Amygdala (tissue), 56 donors: Measurements from ENCODE around the gene DARS2.
"Not testable (repeated sequence)": the region's sequence is repeated elsewhere in the genome, so short reads cannot be mapped to it uniquely, and the experiment has no call there.

ENCODE experiments used
- DNase-seq, 56 donors: peaks; one replicate each; lab custom pipeline; 2025; lab: John Stamatoyannopoulos, UW

Gene DARS2

GRCh38 chr1:173860065-173860464 is 35.6 kb downstream of the DARS2 start:
- DNase-seq = no peak

GRCh38 chr1:173861731-173862145 is 37.3 kb downstream of the DARS2 start:
- no peak for DNase-seq

- DNase-seq = not testable (repeated sequence)
Measured at GRCh38 chr1:173862146-173862768, 37.8 kb downstream of the DARS2 start.

- no peak for DNase-seq
Measured at GRCh38 chr1:173862769-173863223, 38.3 kb downstream of the DARS2 start.

- DNase-seq = no peak
Measured at GRCh38 chr1:173863224-173864161, 39.0 kb downstream of the DARS2 start.

- no peak for DNase-seq
Measured at GRCh38 chr1:173864179-173864867, 39.9 kb downstream of the DARS2 start.

GRCh38 chr1:173865468-173866164 is 41.1 kb downstream of the DARS2 start:
- no peak for DNase-seq

- no peak for DNase-seq
Measured at GRCh38 chr1:173866413-173867115, 42.1 kb downstream of the DARS2 start.

- DNase-seq = peak in 12 of 56 donors; percentile 24 to 63 (median 54)
Measured at GRCh38 chr1:173867141-173867752, 42.8 kb downstream of the DARS2 start.

- peak; percentile 76 to 99 (median 98) for DNase-seq
Measured at GRCh38 chr1:173867753-173868265, 43.3 kb downstream of the DARS2 start, which contains the start of gene GAS5. TSS of gene GAS5 (minus strand) at chr1:173867989.

GRCh38 chr1:173868266-173869020 is 44.0 kb downstream of the DARS2 start, which contains the start of gene ZBTB37:
TSS of gene ZBTB37 (plus strand) at chr1:173868380. CDS start at chr1:173870226, 1,846 bp downstream.
- peak in 34 of 56 donors; percentile 49 to 94 (median 76) for DNase-seq

GRCh38 chr1:173869021-173869359 is 44.5 kb downstream of the DARS2 start:
- no peak for DNase-seq

- peak in 32 of 56 donors; percentile 0 to 62 (median 26) for DNase-seq
Measured at GRCh38 chr1:173870252-173871075, 46.0 kb downstream of the DARS2 start.

- DNase-seq = no peak
Measured at GRCh38 chr1:173871091-173871490, 46.6 kb downstream of the DARS2 start.

- DNase-seq = no peak
Measured at GRCh38 chr1:173871500-173871899, 47.0 kb downstream of the DARS2 start.

- no peak for DNase-seq
Measured at GRCh38 chr1:173876732-173877131, 52.3 kb downstream of the DARS2 start.

GRCh38 chr1:173878251-173878650 is 53.8 kb downstream of the DARS2 start:
- no peak for DNase-seq
